ENCODE measurements around the gene ADGRF4.

Gene ADGRF4, protein sequence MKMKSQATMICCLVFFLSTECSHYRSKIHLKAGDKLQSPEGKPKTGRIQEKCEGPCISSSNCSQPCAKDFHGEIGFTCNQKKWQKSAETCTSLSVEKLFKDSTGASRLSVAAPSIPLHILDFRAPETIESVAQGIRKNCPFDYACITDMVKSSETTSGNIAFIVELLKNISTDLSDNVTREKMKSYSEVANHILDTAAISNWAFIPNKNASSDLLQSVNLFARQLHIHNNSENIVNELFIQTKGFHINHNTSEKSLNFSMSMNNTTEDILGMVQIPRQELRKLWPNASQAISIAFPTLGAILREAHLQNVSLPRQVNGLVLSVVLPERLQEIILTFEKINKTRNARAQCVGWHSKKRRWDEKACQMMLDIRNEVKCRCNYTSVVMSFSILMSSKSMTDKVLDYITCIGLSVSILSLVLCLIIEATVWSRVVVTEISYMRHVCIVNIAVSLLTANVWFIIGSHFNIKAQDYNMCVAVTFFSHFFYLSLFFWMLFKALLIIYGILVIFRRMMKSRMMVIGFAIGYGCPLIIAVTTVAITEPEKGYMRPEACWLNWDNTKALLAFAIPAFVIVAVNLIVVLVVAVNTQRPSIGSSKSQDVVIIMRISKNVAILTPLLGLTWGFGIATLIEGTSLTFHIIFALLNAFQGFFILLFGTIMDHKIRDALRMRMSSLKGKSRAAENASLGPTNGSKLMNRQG

GRCh38 chr6:47698342-47698787 lies at the start of gene ADGRF4:
Gene ADGRF4, plus strand, starts transcription at chr6:47698580. Its CDS starts 8,666 bp downstream, at chr6:47707246.
- H3K9ac ChIP-seq (ENCODE audit: low read depth, low read length), result no peak within 1 kb of the TSS
- no peaks in the 10 kb centered on the region for H3K9me3 ChIP-seq (ENCODE audit: insufficient read depth, low read length, severe bottlenecking)
- H3K4me1 ChIP-seq (ENCODE audit: insufficient read depth, low read length), result no peaks in the 10 kb centered on the region
- DNase-seq, result no peak
- H4K20me1 ChIP-seq (ENCODE audit: insufficient read depth, low read length), result no peaks in the 10 kb centered on the region
- H3K4me3 ChIP-seq (ENCODE audit: low read depth in 1 of 2, low read length in 2 of 2), result no peak within 1 kb of the TSS
- H3K27me3 ChIP-seq (ENCODE audit: insufficient read depth, low read length, poor library complexity), result no peaks in the 10 kb centered on the region
- no peak for ATAC-seq (ENCODE audit: insufficient read depth, low read depth)
- no peaks in the 10 kb centered on the region for H3K79me2 ChIP-seq (ENCODE audit: insufficient read depth, low read length)
- no peak within 1 kb of the TSS for H2AFZ ChIP-seq (ENCODE audit: low read depth, low read length)
- TF ChIP-seq CTCF (IDR thresholded peaks at IDR 0.05; ENCODE audit: borderline replicate concordance, extremely low read depth, low read length, poor library complexity, severe bottlenecking) (no peak), EZH2 (IDR thresholded peaks at IDR 0.05; ENCODE audit: borderline replicate concordance, low read depth, low read length, severe bottlenecking) (no peak)
- H3K36me3 ChIP-seq (ENCODE audit: insufficient read depth, low read length), result no peaks in the 10 kb centered on the region
- no peak within 1 kb of the TSS for H3K27ac ChIP-seq (ENCODE audit: low read length)
- H3K4me2 ChIP-seq (ENCODE audit: insufficient read depth, low read length), result no peak within 1 kb of the TSS

GRCh38 chr6:47650553-47651432 lies 47.6 kb upstream of the ADGRF4 start:
- peak overlapping the region; percentile 37; the same call in 1 of the 2 replicates for H2AFZ ChIP-seq (ENCODE audit: low read depth, low read length)
- H3K4me2 ChIP-seq (ENCODE audit: insufficient read depth, low read length), result 0 out of 2 replicates have a peak overlapping the region, but pooled peaks have one; percentile 28
- ATAC-seq (ENCODE audit: insufficient read depth, low read depth), result peak; percentile 74
- H3K27ac ChIP-seq (ENCODE audit: low read length), result no peak overlapping the region
- no peak for DNase-seq
- H3K9me3 ChIP-seq (ENCODE audit: insufficient read depth, low read length, severe bottlenecking), result no peaks in the 10 kb centered on the region
- H3K4me1 ChIP-seq (ENCODE audit: insufficient read depth, low read length), result peaks cover 12% of the 10 kb centered on the region
- no peak overlapping the region for H3K4me3 ChIP-seq (ENCODE audit: low read depth in 1 of 2, low read length in 2 of 2)
- H3K36me3 ChIP-seq (ENCODE audit: insufficient read depth, low read length), result no peaks in the 10 kb centered on the region
- H4K20me1 ChIP-seq (ENCODE audit: insufficient read depth, low read length), result no peaks in the 10 kb centered on the region
- no peak overlapping the region for H3K9ac ChIP-seq (ENCODE audit: low read depth, low read length)
- H3K79me2 ChIP-seq (ENCODE audit: insufficient read depth, low read length), result no peaks in the 10 kb centered on the region
- H3K27me3 ChIP-seq (ENCODE audit: insufficient read depth, low read length, poor library complexity), result peaks cover 2% of the 10 kb centered on the region
- TF ChIP-seq EZH2 (IDR thresholded peaks at IDR 0.05; ENCODE audit: borderline replicate concordance, low read depth, low read length, severe bottlenecking), result no peak
- TF ChIP-seq CTCF (IDR thresholded peaks at IDR 0.05; ENCODE audit: borderline replicate concordance, extremely low read depth, low read length, poor library complexity, severe bottlenecking), result no peak

- no peak overlapping the region for H3K27ac ChIP-seq (ENCODE audit: low read length)
- no peak overlapping the region for H2AFZ ChIP-seq (ENCODE audit: low read depth, low read length)
- no peak overlapping the region for H3K4me3 ChIP-seq (ENCODE audit: low read depth in 1 of 2, low read length in 2 of 2)
- no peaks in the 10 kb centered on the region for H3K9me3 ChIP-seq (ENCODE audit: insufficient read depth, low read length, severe bottlenecking)
- H3K4me1 ChIP-seq (ENCODE audit: insufficient read depth, low read length), result peaks cover 12% of the 10 kb centered on the region
- H3K4me2 ChIP-seq (ENCODE audit: insufficient read depth, low read length), result no peak overlapping the region
- no peaks in the 10 kb centered on the region for H3K79me2 ChIP-seq (ENCODE audit: insufficient read depth, low read length)
- no peak for ATAC-seq (ENCODE audit: insufficient read depth, low read depth)
- H3K9ac ChIP-seq (ENCODE audit: low read depth, low read length), result no peak overlapping the region
- no peak for TF ChIP-seq EZH2 (IDR thresholded peaks at IDR 0.05; ENCODE audit: borderline replicate concordance, low read depth, low read length, severe bottlenecking)
- TF ChIP-seq CTCF (IDR thresholded peaks at IDR 0.05; ENCODE audit: borderline replicate concordance, extremely low read depth, low read length, poor library complexity, severe bottlenecking), result no peak
- H3K36me3 ChIP-seq (ENCODE audit: insufficient read depth, low read length), result no peaks in the 10 kb centered on the region
- peaks cover 2% of the 10 kb centered on the region for H3K27me3 ChIP-seq (ENCODE audit: insufficient read depth, low read length, poor library complexity)
- H4K20me1 ChIP-seq (ENCODE audit: insufficient read depth, low read length), result no peaks in the 10 kb centered on the region
- no peak for DNase-seq
Measured at GRCh38 chr6:47651505-47651944, 46.9 kb upstream of the ADGRF4 start.
